ENCODE data around the gene REV3L. TPM values are rescaled to one million over a fixed set of nuclear protein-coding genes. Genes with fewer than 3 reads are reported as not detected.
A peak's percentile ranks its signal among the peaks of the same experiment; 100 is the strongest.

REV3L gene
- total and polyA plus RNA-seq, 2 of the 13 experiments (the other 11 are each of a cell fraction or from before 2014, with no cell fraction given) = 12.8 to 31.3 TPM

GRCh38 chr6:111276335-111276734 is 206.7 kb downstream of the REV3L start (continued):
- TF ChIP-seq ZNF776 (CRISPR knock-in tag; IDR thresholded peaks at IDR 0.05) (no peak), CBX2 (IDR thresholded peaks at IDR 0.05; ENCODE audit: low read depth, low read length) (no peak), CBX2 (CRISPR knock-in tag; IDR thresholded peaks at IDR 0.05; ENCODE audit: low read depth) (no peak), THAP11 (CRISPR knock-in tag; IDR thresholded peaks at IDR 0.05) (no peak), GPN1 (CRISPR knock-in tag; IDR thresholded peaks at IDR 0.05; ENCODE audit: borderline replicate concordance) (no peak), CREM (IDR thresholded peaks at IDR 0.05) (peak; percentile 25; the same call in 1 of the 2 replicates), CREM (CRISPR knock-in tag; IDR thresholded peaks at IDR 0.05) (no peak), ZNF34 (CRISPR knock-in tag; IDR thresholded peaks at IDR 0.05; ENCODE audit: borderline replicate concordance) (no peak), ZNF75D (CRISPR knock-in tag; IDR thresholded peaks at IDR 0.05; ENCODE audit: borderline replicate concordance) (no peak), ZNF264 (CRISPR knock-in tag; IDR thresholded peaks at IDR 0.05) (no peak), PAX8 (CRISPR knock-in tag; IDR thresholded peaks at IDR 0.05; ENCODE audit: borderline replicate concordance) (no peak), ZC3H13 (CRISPR knock-in tag; IDR thresholded peaks at IDR 0.05) (no peak), ZFAT (CRISPR knock-in tag; conservative IDR thresholded peaks at IDR 0.05) (no peak), JUNB (CRISPR knock-in tag; IDR thresholded peaks at IDR 0.05; ENCODE audit: borderline replicate concordance) (no peak), ZBTB14 (CRISPR knock-in tag; IDR thresholded peaks at IDR 0.05) (no peak), ZSCAN21 (CRISPR knock-in tag; IDR thresholded peaks at IDR 0.05; ENCODE audit: borderline replicate concordance) (no peak), ZNF530 (CRISPR knock-in tag; IDR thresholded peaks at IDR 0.05; ENCODE audit: low read depth) (no peak), FUBP1 (CRISPR knock-in tag; IDR thresholded peaks at IDR 0.05; ENCODE audit: borderline replicate concordance) (no peak), BRD4 (CRISPR knock-in tag; IDR thresholded peaks at IDR 0.05) (no peak), ZNF441 (CRISPR knock-in tag; IDR thresholded peaks at IDR 0.05; ENCODE audit: borderline replicate concordance) (no peak), NCOA1 (CRISPR knock-in tag; IDR thresholded peaks at IDR 0.05) (no peak), MTA1 (CRISPR knock-in tag; IDR thresholded peaks at IDR 0.05; ENCODE audit: borderline replicate concordance) (no peak), ZNF431 (CRISPR knock-in tag; IDR thresholded peaks at IDR 0.05; ENCODE audit: borderline replicate concordance, low read depth) (no peak), SMAD1 (CRISPR knock-in tag; IDR thresholded peaks at IDR 0.05; ENCODE audit: borderline replicate concordance, low read depth) (no peak), ZNF12 (CRISPR knock-in tag; IDR thresholded peaks at IDR 0.05) (0 out of 2 replicates have a peak, but pooled peaks have one; percentile 12), ZNF337 (CRISPR knock-in tag; IDR thresholded peaks at IDR 0.05; ENCODE audit: borderline replicate concordance, low read depth) (no peak), ZNF784 (CRISPR knock-in tag; IDR thresholded peaks at IDR 0.05; ENCODE audit: borderline replicate concordance) (no peak), EP300 (IDR thresholded peaks at IDR 0.05; ENCODE audit: low read depth in 2 of 2, low read length in 2 of 2) (peak in 1 of 2 experiments; percentile 38; a peak in 1 of 4 replicates), EP300 (CRISPR knock-in tag; IDR thresholded peaks at IDR 0.05; ENCODE audit: borderline replicate concordance) (no peak), CC2D1A (CRISPR knock-in tag; IDR thresholded peaks at IDR 0.05) (no peak), TGIF2 (CRISPR knock-in tag; IDR thresholded peaks at IDR 0.05) (no peak)

All from HepG2 (cell line).